ENCODE data around the gene ATP6V0E1.

The ATP6V0E1 gene

DNA sequence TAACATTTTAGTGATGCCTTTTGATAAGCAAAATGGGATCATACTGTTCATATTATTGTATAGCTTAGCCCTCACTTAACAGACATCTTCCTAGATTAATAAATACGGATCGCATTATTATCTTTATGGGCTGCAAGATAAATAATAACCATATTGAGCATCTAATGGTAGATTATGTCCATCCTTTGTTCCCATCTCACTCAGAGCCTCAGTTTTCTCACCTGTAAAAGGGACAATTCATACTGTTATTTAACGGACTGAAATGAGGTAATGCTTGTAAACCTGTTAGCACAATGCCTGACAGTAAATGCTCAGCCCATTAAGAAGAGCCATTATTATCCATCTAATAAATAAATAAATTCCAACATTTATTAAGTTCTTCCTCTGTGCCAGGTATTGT, 27.3 kb upstream of the ATP6V0E1 start:
- in situ Hi-C loops (cut with HindIII; ENCODE audit: low sequenced_read_pairs): no loop called here

- in situ Hi-C loops (cut with HindIII; ENCODE audit: low sequenced_read_pairs): no loop called here
Measured at GRCh38 chr5:172956936-172957335, 26.6 kb upstream of the ATP6V0E1 start.

- in situ Hi-C loops (cut with HindIII; ENCODE audit: low sequenced_read_pairs): no loop called here
Measured at GRCh38 chr5:172957458-172957857, 26.1 kb upstream of the ATP6V0E1 start.

DNA sequence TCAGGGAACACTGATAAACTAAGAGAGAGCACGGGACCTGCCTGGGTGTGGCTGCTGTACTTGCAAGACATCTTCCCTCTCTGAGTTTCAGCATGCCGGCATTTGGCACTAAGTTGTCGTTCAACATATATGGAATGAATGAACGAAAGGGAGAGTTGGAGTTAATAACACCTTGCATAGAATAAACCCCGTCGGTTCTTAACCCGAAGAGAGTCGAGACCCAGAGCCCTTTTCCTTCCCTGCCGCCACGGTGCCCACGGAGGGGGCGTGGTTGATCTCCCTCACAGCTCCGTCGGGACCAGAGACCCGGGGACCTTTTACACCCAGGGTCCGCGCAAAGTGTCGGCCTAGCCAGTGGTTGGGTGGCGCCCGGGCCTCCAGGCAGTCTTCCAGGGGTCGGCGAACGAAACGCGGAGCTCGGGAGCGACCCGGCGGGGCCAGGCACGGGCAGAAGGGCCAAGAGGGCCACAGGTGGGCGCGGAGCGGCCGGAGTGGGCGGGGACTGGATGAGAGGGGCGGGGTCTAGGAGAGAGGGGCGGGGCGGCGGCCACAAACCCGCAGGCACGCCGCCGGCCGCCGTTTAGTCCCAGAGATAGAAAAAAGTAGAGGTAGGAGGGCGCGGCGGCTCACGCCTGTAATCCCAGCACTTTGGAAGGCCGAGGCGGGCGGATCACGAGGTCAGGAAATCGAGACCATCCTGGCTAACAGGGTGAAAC, 25.1 kb upstream of the ATP6V0E1 start:
- in situ Hi-C loops (cut with HindIII; ENCODE audit: low sequenced_read_pairs): no loop called here

DNA sequence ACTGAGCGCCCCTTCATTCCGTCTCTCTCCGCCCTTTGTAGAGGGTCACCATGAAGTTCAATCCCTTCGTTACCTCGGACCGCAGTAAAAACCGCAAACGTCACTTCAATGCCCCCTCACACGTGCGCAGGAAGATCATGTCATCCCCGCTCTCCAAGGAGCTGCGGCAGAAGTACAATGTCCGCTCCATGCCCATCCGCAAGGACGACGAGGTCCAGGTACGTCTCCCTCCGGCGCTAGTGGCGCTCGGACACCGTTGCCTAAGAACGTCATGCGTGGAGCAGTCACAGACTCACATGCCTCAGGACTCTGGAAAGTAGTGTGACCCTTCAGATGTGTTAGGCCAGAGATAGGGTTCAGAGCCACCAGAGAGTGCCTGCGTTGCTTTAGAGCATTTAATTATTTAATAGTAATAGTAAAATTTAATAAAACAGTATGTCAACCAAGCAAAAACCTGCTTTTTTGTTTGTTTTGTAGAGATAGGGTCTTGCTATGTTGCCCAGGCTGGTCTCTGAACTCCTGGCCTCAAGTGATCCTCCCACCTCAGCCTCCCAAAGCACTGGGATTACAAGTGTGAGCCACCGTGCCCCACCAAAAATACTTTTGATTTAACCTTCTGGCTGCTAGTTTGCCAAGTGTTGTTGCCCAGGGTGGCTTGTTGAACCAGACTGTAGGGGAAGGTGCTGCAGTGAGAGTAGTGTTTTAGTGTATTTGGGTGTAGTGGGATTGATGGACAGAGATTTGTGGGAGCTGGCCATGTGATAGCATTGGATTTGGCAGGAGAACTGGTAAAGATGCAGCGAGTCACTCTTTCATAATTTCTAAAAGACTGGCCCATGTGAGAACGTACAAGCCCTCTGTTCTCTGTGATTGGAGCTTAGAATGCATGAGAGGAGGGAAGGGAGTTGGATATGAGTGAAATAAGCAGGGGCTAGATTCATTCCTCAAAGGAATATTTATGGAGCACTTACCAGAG, 23.5 kb upstream of the ATP6V0E1 start:
- in situ Hi-C loops (cut with HindIII; ENCODE audit: low sequenced_read_pairs): loop anchor here (5.0 kb wide), 1 partner anchor 58 kb away; no protein-coding TSS in a partner anchor

DNA sequence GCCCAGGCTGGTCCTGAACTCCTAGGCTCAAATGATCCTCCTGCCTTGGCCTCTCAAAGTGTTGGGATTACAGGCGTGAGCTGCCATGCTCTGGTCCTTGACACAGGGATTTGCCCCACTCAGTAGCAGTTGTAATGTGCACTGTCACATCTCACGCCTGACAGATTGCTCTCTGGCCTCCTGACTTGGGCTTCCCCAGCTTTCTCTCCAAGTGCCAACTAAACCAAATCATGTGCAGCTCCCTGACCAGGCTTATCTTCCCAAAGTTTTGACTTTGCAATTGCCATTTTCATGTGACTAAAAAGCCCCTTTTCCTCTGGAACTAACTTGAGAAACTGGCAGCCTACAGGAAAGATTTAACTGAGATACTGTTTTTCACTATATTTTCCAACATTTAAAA, 13.7 kb upstream of the ATP6V0E1 start:
- in situ Hi-C loops (cut with HindIII; ENCODE audit: low sequenced_read_pairs): no loop called here

GRCh38 chr5:172971482-172971881, 12.1 kb upstream of the ATP6V0E1 start:
- in situ Hi-C loops (cut with HindIII; ENCODE audit: low sequenced_read_pairs): no loop called here

DNA sequence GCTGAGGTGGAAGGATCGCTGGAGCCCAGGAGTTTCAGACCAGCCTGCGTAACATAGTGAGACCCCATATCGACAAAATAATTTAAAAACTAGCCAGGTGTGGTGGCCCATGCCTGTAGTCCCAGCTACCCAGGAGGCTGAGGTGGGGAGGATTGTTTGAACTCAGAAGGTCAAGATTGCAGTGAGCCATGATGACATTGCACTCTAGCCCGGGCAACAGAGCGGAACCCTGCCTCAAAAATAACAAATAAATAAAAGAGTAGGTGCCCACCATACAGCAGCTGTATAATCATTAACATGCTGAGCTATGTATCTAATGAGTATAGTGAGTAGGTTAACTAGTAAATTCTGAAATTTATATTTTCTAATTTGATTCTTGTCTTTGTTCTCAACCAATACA, 11.0 kb upstream of the ATP6V0E1 start:
- in situ Hi-C loops (cut with HindIII; ENCODE audit: low sequenced_read_pairs): no loop called here

DNA sequence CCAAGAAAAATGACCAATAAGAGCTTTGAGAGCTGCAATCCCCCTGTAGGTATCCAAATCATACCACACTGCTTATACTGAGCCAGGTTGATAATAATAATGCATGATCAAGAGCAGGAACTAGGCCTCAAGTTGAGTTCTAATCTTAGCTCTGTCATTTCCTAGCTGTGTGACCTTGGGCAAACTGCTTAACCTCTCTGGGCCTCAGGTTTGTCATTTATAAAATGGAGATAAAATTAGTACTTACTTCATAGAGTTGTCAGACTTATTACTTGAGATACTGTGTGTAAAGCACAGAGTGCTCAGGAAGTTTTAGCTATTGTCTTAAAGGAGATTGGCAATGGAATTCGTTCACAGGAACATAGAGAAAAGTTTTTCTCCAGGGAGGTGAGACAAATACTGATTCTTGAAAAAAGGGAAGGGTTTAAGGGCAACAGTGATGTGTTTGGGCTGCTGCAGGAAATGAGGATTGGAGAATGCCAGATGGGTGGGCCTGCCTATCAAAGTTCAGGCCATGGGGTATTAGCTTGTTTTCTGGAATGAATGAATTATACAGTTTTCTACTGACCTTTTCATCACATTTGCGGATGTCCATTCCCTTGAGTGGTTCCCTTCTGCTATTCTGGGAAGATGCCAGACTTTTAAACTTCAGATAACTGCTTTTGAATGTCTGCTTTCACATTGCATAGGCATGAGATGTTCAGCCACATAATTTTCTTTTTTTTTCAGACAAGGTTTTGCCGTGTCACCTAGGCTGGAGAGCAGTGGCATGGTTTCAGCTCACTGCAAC, 10.2 kb upstream of the ATP6V0E1 start:
- in situ Hi-C loops (cut with HindIII; ENCODE audit: low sequenced_read_pairs): no loop called here

DNA sequence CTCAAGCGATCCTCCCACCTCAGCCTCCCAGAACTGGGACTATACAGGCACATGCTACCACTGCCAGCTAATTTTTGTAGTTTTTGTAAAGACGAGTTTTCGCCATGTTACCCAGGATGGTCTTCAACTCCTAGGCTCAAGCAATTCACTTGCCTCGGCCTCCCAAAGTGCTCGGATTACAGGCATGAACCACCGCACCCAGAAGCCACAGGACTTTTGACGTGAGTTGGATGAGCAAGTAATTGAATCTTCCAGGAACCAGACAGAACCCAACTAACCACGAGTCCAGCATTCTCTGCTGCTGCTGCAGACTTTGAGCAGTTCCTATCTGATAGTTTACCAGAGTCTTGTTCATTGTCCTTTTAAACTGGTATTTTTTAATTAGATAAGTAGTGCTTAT, 9.6 kb upstream of the ATP6V0E1 start:
- in situ Hi-C loops (cut with HindIII; ENCODE audit: low sequenced_read_pairs): no loop called here

- in situ Hi-C loops (cut with HindIII; ENCODE audit: low sequenced_read_pairs): no loop called here
Measured at GRCh38 chr5:172975289-172975688, 8.3 kb upstream of the ATP6V0E1 start.

DNA sequence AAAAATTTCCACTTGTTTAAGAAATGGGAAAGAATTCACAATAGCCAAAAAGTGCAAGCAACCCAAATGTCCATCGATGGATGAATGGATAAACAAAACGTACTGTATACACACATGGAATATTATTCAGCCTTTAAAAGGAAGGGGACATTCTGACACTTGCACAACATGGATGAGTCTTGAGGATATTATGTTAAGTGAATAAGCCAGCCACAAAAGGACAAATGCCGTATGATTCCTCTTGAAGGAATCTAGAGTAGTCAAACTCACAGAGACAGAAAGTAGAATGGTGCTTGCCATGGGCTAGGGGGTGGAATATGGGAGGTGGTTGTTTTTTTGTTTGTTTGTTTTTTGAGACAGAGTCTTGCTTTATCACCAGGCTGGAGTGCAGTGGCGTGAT, 3.8 kb upstream of the ATP6V0E1 start:
- in situ Hi-C loops (cut with HindIII; ENCODE audit: low sequenced_read_pairs): no loop called here

DNA sequence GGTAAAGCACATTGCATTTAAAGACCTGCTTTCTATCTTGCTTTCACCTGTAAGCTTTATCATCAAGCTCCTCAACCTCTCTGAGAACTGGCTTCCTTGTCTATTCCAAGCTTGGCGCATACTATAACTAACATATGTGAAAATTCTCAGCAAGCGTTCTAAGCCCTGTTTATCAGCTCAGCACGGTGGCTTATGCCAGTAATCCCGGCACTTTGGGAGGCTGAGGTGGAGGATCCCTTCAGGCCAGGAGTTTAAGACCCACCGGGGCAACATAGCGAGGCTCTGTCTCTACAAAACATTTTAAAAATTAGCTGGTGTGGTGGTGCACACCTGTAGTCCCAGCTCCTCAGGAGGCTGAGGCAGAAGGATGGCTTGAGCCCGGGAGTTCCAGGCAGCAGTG, 1.6 kb upstream of the ATP6V0E1 start:
- in situ Hi-C loops (cut with HindIII; ENCODE audit: low sequenced_read_pairs): no loop called here

DNA sequence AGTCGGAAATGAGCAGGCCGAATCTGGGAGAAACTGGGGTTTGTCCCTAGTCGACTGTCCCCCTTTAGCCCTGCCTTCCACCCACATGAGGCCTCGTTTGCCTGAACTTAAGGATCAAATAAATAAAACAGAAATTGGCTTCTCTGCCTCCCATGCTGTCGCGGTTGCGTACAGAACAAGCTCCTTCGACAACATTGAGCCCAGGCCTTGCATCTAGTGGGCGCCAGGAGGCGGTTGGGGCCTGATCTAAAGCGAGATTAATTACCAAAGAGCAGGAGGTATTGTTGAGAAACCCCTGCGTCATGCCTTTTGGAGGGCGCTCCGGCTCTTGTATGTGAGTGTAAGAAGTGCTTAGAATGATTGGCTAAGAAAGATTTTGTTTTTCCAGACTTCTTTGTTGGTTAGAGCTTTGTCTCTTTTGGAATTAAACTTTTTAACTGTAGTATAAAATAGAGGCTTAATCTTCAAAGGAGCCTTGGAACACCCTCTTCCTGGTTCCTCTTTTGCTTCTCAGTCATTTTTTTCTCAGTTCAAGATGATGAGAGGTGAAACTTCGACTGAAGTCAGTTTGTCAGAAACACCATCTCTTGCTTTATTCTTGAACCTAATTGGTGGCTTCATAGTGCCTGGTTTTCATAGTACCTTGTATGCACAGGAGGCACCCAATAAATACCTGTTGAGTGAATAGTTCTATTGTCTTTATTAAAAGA, 828 bp downstream of the ATP6V0E1 start:
- in situ Hi-C loops (cut with HindIII; ENCODE audit: low sequenced_read_pairs): no loop called here

- in situ Hi-C loops (cut with HindIII; ENCODE audit: low sequenced_read_pairs): no loop called here
Measured at GRCh38 chr5:172985596-172985995, 2.0 kb downstream of the ATP6V0E1 start.

DNA sequence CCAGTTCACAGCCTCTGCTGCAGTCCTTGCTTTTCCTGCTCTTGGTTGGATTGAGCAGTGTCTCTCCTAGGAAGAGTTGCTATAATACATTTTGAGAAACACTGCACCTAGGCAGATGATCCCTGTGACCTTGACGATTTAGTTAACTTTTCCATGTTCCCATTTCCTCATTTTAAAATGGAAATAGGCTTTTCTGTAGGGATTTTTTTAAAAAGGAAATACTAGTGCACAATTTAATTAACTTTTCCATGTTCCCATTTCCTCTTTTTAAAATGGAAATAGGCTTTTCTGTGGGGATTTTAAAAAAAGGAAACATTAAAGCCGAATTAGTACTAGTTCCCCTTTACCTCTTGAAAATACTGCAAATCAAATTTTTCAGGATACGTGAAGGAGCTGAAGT, 4.7 kb downstream of the ATP6V0E1 start:
- in situ Hi-C loops (cut with HindIII; ENCODE audit: low sequenced_read_pairs): no loop called here

DNA sequence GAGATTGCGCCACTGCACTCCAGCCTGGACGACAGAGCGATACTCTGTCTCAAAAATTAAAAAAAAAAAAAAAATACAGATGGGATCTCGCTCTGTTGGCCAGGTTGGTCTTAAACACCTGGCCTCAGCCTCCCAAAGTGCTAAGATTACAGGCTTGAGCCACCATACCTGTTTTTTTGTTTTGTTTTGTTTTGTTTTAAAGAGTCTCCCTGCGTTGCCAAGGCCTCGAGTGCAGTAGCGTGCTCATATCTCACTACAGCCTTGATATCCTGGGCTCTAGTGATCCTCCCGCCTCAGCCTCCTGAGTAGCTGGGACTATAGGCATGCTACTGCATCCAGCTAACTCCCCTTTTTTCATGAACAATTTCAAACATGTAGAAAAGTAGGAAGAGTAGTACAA, 7.2 kb downstream of the ATP6V0E1 start:
- in situ Hi-C loops (cut with HindIII; ENCODE audit: low sequenced_read_pairs): no loop called here

- in situ Hi-C loops (cut with HindIII; ENCODE audit: low sequenced_read_pairs): no loop called here
Measured at GRCh38 chr5:172994405-172994804, 10.8 kb downstream of the ATP6V0E1 start.

DNA sequence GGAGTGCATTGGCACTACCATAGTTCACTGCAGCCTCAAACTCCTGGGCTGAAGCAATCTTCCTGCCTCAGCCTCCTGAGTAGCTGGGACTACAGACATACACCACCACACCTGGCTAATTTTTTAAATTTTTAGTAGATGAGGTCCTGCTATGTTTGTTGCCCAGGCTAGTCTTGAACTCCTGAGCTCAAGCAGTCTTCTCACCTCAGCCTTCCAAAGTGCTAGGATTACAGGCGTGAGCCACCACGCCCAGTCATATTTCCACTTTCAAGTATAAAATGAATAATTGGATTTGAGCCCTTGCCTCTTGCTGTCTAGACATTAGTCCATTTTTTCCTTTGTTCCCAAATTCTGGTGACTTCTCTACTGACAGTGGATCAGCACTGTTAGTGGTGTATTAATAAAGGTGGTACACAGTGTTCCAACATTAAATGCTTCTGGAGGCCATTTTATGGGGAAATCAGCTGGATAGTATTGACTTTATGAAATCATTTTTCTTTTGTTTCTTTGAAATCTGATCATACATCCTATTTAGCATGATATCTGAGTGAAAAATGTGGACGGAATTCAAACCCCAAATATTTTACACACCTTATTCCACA, 15.9 kb downstream of the ATP6V0E1 start:
- in situ Hi-C loops (cut with HindIII; ENCODE audit: low sequenced_read_pairs): no loop called here

- in situ Hi-C loops (cut with HindIII; ENCODE audit: low sequenced_read_pairs): no loop called here
Measured at GRCh38 chr5:172999974-173000373, 16.4 kb downstream of the ATP6V0E1 start.

Measured in endothelial cell of hepatic sinusoid (primary cell).